ENCODE data around the gene CRYL1.

Gene CRYL1

GRCh38 chr13:20373861-20374260 is 151.8 kb downstream of the CRYL1 start:
- Mint-ChIP-seq H3K36me3 (peaks cover 2% of the 10 kb centered on the region), H3K27me3 (peaks cover 40% of the 10 kb centered on the region), H3K4me1 (no peaks in the 10 kb centered on the region), H3K9me3 (no peaks in the 10 kb centered on the region), H3K27ac (no peak overlapping the region), H3K4me3 (no peak overlapping the region)
- DNase-seq = no peak
- CTCF ChIA-PET = no interaction called here

- no peaks in the 10 kb centered on the region for H3K4me1 Mint-ChIP-seq
- no peak overlapping the region for H3K4me3 Mint-ChIP-seq
- peaks cover 2% of the 10 kb centered on the region for H3K36me3 Mint-ChIP-seq
- CTCF ChIA-PET = no interaction called here
- H3K27ac Mint-ChIP-seq = no peak overlapping the region
- no peak for DNase-seq
- no peaks in the 10 kb centered on the region for H3K9me3 Mint-ChIP-seq
- peaks cover 55% of the 10 kb centered on the region for H3K27me3 Mint-ChIP-seq
These were observed 153.8 kb downstream of the CRYL1 start for GRCh38 chr13:20371825-20372224.

GRCh38 chr13:20370815-20371421 is 154.7 kb downstream of the CRYL1 start:
- DNase-seq = no peak
- H3K9me3 Mint-ChIP-seq = no peaks in the 10 kb centered on the region
- no peaks in the 10 kb centered on the region for H3K4me1 Mint-ChIP-seq
- H3K4me3 Mint-ChIP-seq = no peak overlapping the region
- H3K27me3 Mint-ChIP-seq = peaks cover 54% of the 10 kb centered on the region
- no peak overlapping the region for H3K27ac Mint-ChIP-seq
- CTCF ChIA-PET = no interaction called here
- H3K36me3 Mint-ChIP-seq = peaks cover 2% of the 10 kb centered on the region

- Mint-ChIP-seq H3K36me3 (peaks cover 2% of the 10 kb centered on the region), H3K4me3 (no peak overlapping the region), H3K27ac (no peak overlapping the region), H3K9me3 (no peaks in the 10 kb centered on the region), H3K4me1 (no peaks in the 10 kb centered on the region), H3K27me3 (peaks cover 48% of the 10 kb centered on the region)
- CTCF ChIA-PET = no interaction called here
- DNase-seq = no peak
These were observed 155.7 kb downstream of the CRYL1 start for GRCh38 chr13:20369886-20370361.

DNA sequence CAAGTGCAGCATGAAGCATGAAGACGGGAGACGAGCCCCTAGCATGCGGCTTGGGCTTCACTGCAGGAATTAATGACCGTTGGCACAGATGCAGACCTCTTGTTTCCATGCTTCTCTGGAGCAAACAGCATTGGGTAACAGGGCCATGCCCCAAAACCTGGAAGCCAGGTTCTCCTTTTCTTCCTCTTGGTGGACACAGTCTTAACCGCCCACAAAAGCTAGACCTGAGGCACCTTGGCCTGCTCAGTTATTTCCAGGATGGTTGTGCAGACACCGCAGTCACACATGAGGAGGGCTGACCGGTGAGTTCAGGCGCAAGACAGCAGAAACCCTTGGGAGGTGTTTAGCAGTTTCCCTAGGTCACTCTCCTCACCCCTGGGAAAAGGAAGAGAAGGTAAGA is 159.6 kb downstream of the CRYL1 start:
- no peaks in the 10 kb centered on the region for H3K9me3 Mint-ChIP-seq
- no peaks in the 10 kb centered on the region for H3K36me3 Mint-ChIP-seq
- no peak for DNase-seq
- H3K4me3 Mint-ChIP-seq = no peak overlapping the region
- no peak overlapping the region for H3K27ac Mint-ChIP-seq
- CTCF ChIA-PET = no interaction called here
- H3K4me1 Mint-ChIP-seq = no peaks in the 10 kb centered on the region
- peaks cover 42% of the 10 kb centered on the region for H3K27me3 Mint-ChIP-seq

GRCh38 chr13:20363603-20364002 is 162.1 kb downstream of the CRYL1 start:
- peaks cover 3% of the 10 kb centered on the region for H3K4me1 Mint-ChIP-seq
- DNase-seq = no peak
- H3K27me3 Mint-ChIP-seq = peaks cover 32% of the 10 kb centered on the region
- H3K36me3 Mint-ChIP-seq = no peaks in the 10 kb centered on the region
- no peaks in the 10 kb centered on the region for H3K9me3 Mint-ChIP-seq
- H3K4me3 Mint-ChIP-seq = no peak overlapping the region
- no peak overlapping the region for H3K27ac Mint-ChIP-seq
- CTCF ChIA-PET = no interaction called here

GRCh38 chr13:20363172-20363571 is 162.5 kb downstream of the CRYL1 start:
- H3K27me3 Mint-ChIP-seq = peaks cover 29% of the 10 kb centered on the region
- no peak overlapping the region for H3K4me3 Mint-ChIP-seq
- H3K27ac Mint-ChIP-seq = no peak overlapping the region
- H3K9me3 Mint-ChIP-seq = no peaks in the 10 kb centered on the region
- H3K36me3 Mint-ChIP-seq = no peaks in the 10 kb centered on the region
- peaks cover 3% of the 10 kb centered on the region for H3K4me1 Mint-ChIP-seq
- CTCF ChIA-PET = no interaction called here
- DNase-seq = no peak

- Mint-ChIP-seq H3K27me3 (peaks cover 31% of the 10 kb centered on the region), H3K9me3 (no peaks in the 10 kb centered on the region), H3K4me1 (peaks cover 3% of the 10 kb centered on the region), H3K27ac (no peak overlapping the region), H3K4me3 (no peak overlapping the region), H3K36me3 (no peaks in the 10 kb centered on the region)
- no peak for DNase-seq
- CTCF ChIA-PET = no interaction called here
These were observed 163.1 kb downstream of the CRYL1 start for GRCh38 chr13:20362484-20363041.

DNA sequence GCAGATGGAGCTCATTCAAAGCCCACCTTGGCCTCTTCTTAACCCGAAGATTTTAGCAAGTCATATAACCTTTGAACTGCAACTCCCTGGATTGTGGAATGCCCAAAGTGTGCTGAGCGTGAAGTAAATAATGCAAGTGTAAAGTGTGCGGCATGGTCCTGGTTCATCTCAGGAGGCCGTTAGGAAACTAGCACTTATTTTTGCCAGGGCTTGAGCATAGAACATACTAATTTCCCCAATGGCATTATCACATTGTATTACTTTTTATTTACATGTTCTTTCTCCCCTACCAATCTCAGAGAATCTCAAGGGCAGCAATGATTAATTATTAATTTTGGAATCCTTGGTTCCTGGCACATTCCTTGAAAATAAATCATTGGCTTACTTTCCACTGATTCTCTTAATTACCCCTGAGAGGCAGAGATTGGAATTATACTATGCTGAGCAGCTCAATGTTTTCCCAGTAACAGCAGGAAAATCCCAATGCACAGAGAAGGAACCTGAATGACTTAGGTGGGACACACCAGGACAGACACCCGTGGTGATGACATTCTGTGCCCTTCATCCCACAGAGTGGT is 164.7 kb downstream of the CRYL1 start:
- H3K27me3 Mint-ChIP-seq = peaks cover 28% of the 10 kb centered on the region
- H3K36me3 Mint-ChIP-seq = no peaks in the 10 kb centered on the region
- no peak for DNase-seq
- peaks cover 3% of the 10 kb centered on the region for H3K4me1 Mint-ChIP-seq
- H3K27ac Mint-ChIP-seq = no peak overlapping the region
- no peaks in the 10 kb centered on the region for H3K9me3 Mint-ChIP-seq
- CTCF ChIA-PET = no interaction called here
- no peak overlapping the region for H3K4me3 Mint-ChIP-seq

DNA sequence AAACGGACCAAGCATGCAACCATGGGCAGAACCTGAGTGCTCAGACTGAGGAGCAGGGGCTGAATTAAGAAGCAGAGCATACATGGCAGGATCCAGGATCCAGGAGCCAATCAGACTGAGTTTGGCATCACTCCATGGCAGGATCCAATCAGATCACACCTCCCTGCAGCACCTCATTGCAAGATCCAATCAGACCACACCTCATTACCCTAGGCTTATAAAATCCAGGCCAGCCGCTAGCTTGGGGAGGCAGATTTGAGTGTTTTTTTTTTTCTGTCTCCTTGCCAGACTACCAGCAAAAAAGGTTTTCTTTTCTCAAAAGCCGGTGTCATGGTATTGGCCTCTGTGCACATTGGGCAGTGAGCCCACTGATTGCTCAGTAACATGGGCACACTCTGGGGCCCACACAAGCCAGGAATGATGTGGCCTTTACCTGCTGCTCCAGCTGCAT is 165.6 kb downstream of the CRYL1 start:
- H3K36me3 Mint-ChIP-seq = no peaks in the 10 kb centered on the region
- no peak overlapping the region for H3K4me3 Mint-ChIP-seq
- CTCF ChIA-PET = no interaction called here
- no peaks in the 10 kb centered on the region for H3K9me3 Mint-ChIP-seq
- DNase-seq = no peak
- H3K4me1 Mint-ChIP-seq = peaks cover 3% of the 10 kb centered on the region
- peaks cover 28% of the 10 kb centered on the region for H3K27me3 Mint-ChIP-seq
- no peak overlapping the region for H3K27ac Mint-ChIP-seq

DNA sequence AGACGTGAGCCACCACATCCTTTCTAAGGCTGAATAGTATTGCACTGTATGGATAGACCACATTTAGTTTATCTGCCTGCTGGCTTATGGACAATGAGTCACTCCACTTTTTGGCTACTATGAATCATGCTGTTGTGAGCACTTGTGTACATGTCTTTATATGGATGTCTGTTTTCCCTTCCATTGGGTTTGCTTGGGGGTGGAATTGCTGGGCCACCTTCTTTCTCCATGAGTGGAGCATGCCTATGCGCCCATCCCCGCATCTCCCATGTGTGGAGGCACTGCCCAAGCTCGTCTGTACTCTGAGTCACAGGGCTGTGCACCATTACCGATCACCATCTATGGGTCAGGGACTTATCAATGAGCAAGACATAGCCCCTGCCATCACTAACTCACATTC is 166.3 kb downstream of the CRYL1 start:
- CTCF ChIA-PET = no interaction called here
- DNase-seq = no peak
- Mint-ChIP-seq H3K9me3 (no peaks in the 10 kb centered on the region), H3K27ac (no peak overlapping the region), H3K27me3 (peaks cover 27% of the 10 kb centered on the region), H3K4me1 (peaks cover 3% of the 10 kb centered on the region), H3K36me3 (no peaks in the 10 kb centered on the region), H3K4me3 (no peak overlapping the region)

GRCh38 chr13:20358022-20358421 is 167.6 kb downstream of the CRYL1 start:
- H3K36me3 Mint-ChIP-seq = no peaks in the 10 kb centered on the region
- CTCF ChIA-PET = no interaction called here
- H3K4me1 Mint-ChIP-seq = peaks cover 3% of the 10 kb centered on the region
- H3K27ac Mint-ChIP-seq = no peak overlapping the region
- DNase-seq = no peak
- no peak overlapping the region for H3K4me3 Mint-ChIP-seq
- H3K9me3 Mint-ChIP-seq = no peaks in the 10 kb centered on the region
- peaks cover 19% of the 10 kb centered on the region for H3K27me3 Mint-ChIP-seq

DNA sequence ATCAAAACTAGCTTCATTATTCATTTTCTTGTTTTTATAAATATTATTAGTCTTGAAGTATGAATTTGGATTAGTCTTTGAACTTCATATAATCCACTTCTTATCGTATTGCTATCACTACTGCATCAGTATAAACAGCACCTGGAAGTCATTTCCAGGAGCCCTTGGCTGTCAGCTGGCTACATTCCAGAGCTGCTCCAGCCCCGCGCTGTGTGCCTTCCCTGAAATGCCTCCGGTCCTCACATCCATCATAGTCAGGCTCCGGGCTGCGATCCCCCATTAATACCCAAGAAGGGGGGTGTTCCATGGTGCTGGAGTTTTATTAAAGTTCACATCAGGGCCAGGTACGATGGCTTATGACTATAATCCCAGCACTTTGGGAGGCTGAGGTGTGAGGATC is 169.2 kb downstream of the CRYL1 start:
- no peak for DNase-seq
- CTCF ChIA-PET = no interaction called here
- H3K4me1 Mint-ChIP-seq = peaks cover 3% of the 10 kb centered on the region

DNA sequence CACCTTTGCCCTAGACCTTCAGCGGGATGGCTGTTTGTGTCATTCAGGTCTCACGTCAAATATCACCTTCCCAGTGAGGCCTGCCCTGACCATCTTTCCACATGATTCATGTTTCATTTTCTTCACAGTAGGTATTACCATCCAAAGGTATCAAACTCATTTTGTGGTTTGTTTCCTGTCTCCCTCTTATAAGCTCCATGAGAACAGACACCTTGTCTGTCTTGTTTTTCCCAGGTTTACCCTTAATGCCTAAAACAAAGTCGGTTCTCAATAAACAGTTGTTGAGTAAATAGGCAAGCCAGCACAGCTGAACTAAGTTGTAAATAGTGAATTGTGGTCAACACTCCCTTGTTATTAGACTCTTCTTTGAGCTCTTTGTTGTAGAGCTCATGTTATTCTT is 170.9 kb downstream of the CRYL1 start:
- no peaks in the 10 kb centered on the region for H3K36me3 Mint-ChIP-seq
- H3K27ac Mint-ChIP-seq = no peak overlapping the region
- H3K4me1 Mint-ChIP-seq = no peaks in the 10 kb centered on the region
- no peak overlapping the region for H3K4me3 Mint-ChIP-seq
- CTCF ChIA-PET = no interaction called here
- peaks cover 17% of the 10 kb centered on the region for H3K27me3 Mint-ChIP-seq
- DNase-seq = no peak
- no peaks in the 10 kb centered on the region for H3K9me3 Mint-ChIP-seq

More for the DNA sequence above, 169.2 kb downstream of the CRYL1 start:
- Mint-ChIP-seq H3K27me3 (peaks cover 21% of the 10 kb centered on the region), H3K27ac (no peak overlapping the region), H3K36me3 (no peaks in the 10 kb centered on the region), H3K9me3 (no peaks in the 10 kb centered on the region), H3K4me3 (no peak overlapping the region)

GRCh38 chr13:20353973-20354372 is 171.7 kb downstream of the CRYL1 start:
- Mint-ChIP-seq H3K27ac (no peak overlapping the region), H3K4me3 (no peak overlapping the region), H3K27me3 (peaks cover 17% of the 10 kb centered on the region), H3K9me3 (peaks cover 3% of the 10 kb centered on the region), H3K4me1 (no peaks in the 10 kb centered on the region), H3K36me3 (no peaks in the 10 kb centered on the region)
- CTCF ChIA-PET = interaction anchor here (0.7 kb wide), 1 partner anchor 58 kb away, joined by 3 read pairs; no protein-coding TSS in a partner anchor
- DNase-seq = no peak
